IMR-90 (cell line): Measurements from ENCODE around the gene LTF. TPM values are rescaled to one million over a fixed set of nuclear protein-coding genes. Genes with fewer than 3 reads are reported as not detected.

Source experiments
- ATAC-seq: fragments of 200-7000 bp; cut with Tn5 transposase; 2 replicates; pipeline ENCODE4 v1.9.1; 2020; ENCODE audit warnings: low read depth, mild to moderate bottlenecking, moderate library complexity
- BruUV-seq: library from RNA; stranded (reverse); fragments of 400-500 nt; replicated peaks from 2 replicates; lab custom pipeline; 2021; lab: Mats Ljungman, UMichigan
- CTCF ChIA-PET: fragments of 300-600 bp; formaldehyde crosslinking; extraction: SDS; loops from one replicate; lab custom pipeline; 2021; ENCODE audit warnings: antibody characterized with exemption; lab: Yijun Ruan, JAX
- POLR2A ChIA-PET: fragments of 300-600 bp; sonication (Branson Sonifier 250); formaldehyde crosslinking; loops from one replicate; lab custom pipeline; 2022; ENCODE audit warnings: antibody characterized with exemption; ENCODE audit not compliant: unreplicated experiment; lab: Charles Lee
- DNase-seq: peaks from one replicate; pipeline ENCODE4 v3.0.0; 2013
- H2AFZ ChIP-seq: replicated peaks from 2 replicates; pipeline ENCODE3; 2013; ENCODE audit warnings: low read length, mild to moderate bottlenecking; ENCODE audit not compliant: poor library complexity
- H2AK5ac ChIP-seq: 2 replicates; pipeline ENCODE4 v1.6.1; 2013; ENCODE audit warnings: low read depth, low read length, inconsistent platforms
- H2AK9ac ChIP-seq: replicated peaks from 2 replicates; pipeline ENCODE3; 2013; ENCODE audit warnings: mild to moderate bottlenecking, low read depth, low read length, moderate library complexity; ENCODE audit not compliant: poor library complexity
- H2BK120ac ChIP-seq: 2 replicates; pipeline ENCODE4 v1.6.1; 2013; ENCODE audit warnings: low read depth, low read length, inconsistent platforms
- H2BK15ac ChIP-seq: 3 replicates; pipeline ENCODE4 v1.6.1; 2013; ENCODE audit warnings: low read depth, low read length, inconsistent platforms
- H2BK20ac ChIP-seq: 2 replicates; pipeline ENCODE4 v1.6.1; 2013; ENCODE audit warnings: low read depth, mild to moderate bottlenecking, inconsistent platforms, low read length, moderate library complexity
- H2BK5ac ChIP-seq: 2 replicates; pipeline ENCODE4 v1.6.1; 2013; ENCODE audit warnings: mild to moderate bottlenecking, low read depth, low read length, inconsistent platforms; ENCODE audit not compliant: poor library complexity, severe bottlenecking
- H3K14ac ChIP-seq: replicated peaks from 2 replicates; pipeline ENCODE4 v1.6.1; 2013; ENCODE audit warnings: low read depth, low read length, inconsistent platforms
- H3K18ac ChIP-seq: 2 replicates; pipeline ENCODE4 v1.6.1; 2013; ENCODE audit warnings: low read depth, low read length, control low read depth
- H3K23ac ChIP-seq: 2 replicates; pipeline ENCODE4 v1.6.1; 2013; ENCODE audit warnings: low read depth, low read length, inconsistent platforms
- H3K27ac ChIP-seq: 2 replicates; pipeline ENCODE4 v1.5.1; 2013; ENCODE audit warnings: mild to moderate bottlenecking, control low read depth, low read length; ENCODE audit not compliant: insufficient read depth
- H3K27me3 ChIP-seq: 2 replicates; pipeline ENCODE4 v1.6.1; 2013; ENCODE audit warnings: low read length; ENCODE audit not compliant: control insufficient read depth, insufficient read depth
- H3K36me3 ChIP-seq: 2 replicates; pipeline ENCODE4 v1.6.1; 2013; ENCODE audit warnings: low read length, mixed read lengths; ENCODE audit not compliant: control insufficient read depth, insufficient read depth
- H3K4ac ChIP-seq: 2 replicates; pipeline ENCODE4 v1.6.1; 2013; ENCODE audit warnings: low read depth, low read length, inconsistent platforms
- H3K4me1 ChIP-seq: 2 replicates; pipeline ENCODE4 v1.6.1; 2013; ENCODE audit warnings: low read length, mixed read lengths; ENCODE audit not compliant: control insufficient read depth, insufficient read depth
- H3K4me2 ChIP-seq: 2 replicates; pipeline ENCODE4 v1.6.1; 2013; ENCODE audit warnings: low read depth, mild to moderate bottlenecking, control low read depth, low read length, moderate library complexity
- H3K4me3 ChIP-seq: 2 replicates; pipeline ENCODE4 v1.5.1; 2013; ENCODE audit warnings: low read depth, mild to moderate bottlenecking, control low read depth, low read length, moderate library complexity; ENCODE audit not compliant: insufficient read depth
- H3K56ac ChIP-seq: 2 replicates; pipeline ENCODE4 v1.6.1; 2013; ENCODE audit warnings: low read length, inconsistent platforms; ENCODE audit not compliant: insufficient read depth; ENCODE audit errors: extremely low read depth
- H3K79me1 ChIP-seq, 2 experiments: 2 replicates each; pipeline ENCODE4 v1.6.1; 2013; ENCODE audit warnings: low read length in 2 of 2, inconsistent platforms in 1 of 2, low read depth in 1 of 2
- H3K9ac ChIP-seq: 2 replicates; pipeline ENCODE4 v1.6.1; 2013; ENCODE audit warnings: low read depth, low read length, control low read depth
- H3K9me1 ChIP-seq: 2 replicates; pipeline ENCODE4 v1.6.1; 2013; ENCODE audit warnings: low read length, inconsistent platforms; ENCODE audit not compliant: insufficient read depth
- H3K9me3 ChIP-seq: 2 replicates; pipeline ENCODE4 v1.6.1; 2013; ENCODE audit warnings: low read length; ENCODE audit not compliant: control insufficient read depth, insufficient read depth
- H4K20me1 ChIP-seq: 2 replicates; pipeline ENCODE4 v1.6.1; 2013; ENCODE audit warnings: low read length, inconsistent platforms; ENCODE audit not compliant: insufficient read depth
- H4K5ac ChIP-seq: 2 replicates; pipeline ENCODE4 v1.6.1; 2013; ENCODE audit warnings: mild to moderate bottlenecking, low read depth, low read length, control low read depth
- H4K8ac ChIP-seq, 2 experiments: 2 replicates each; pipeline ENCODE4 v1.6.1; 2013; ENCODE audit warnings: low read depth in 2 of 2, low read length in 2 of 2, control low read depth in 1 of 2, inconsistent platforms in 1 of 2
- H4K91ac ChIP-seq: 2 replicates; pipeline ENCODE4 v1.6.1; 2013; ENCODE audit warnings: low read depth, low read length, inconsistent platforms; ENCODE audit not compliant: insufficient read depth
- CEBPB ChIP-seq: IDR thresholded peaks from 2 replicates; pipeline ENCODE4 v1.6.1; 2012; ENCODE audit warnings: low read depth, low read length, improper control_type of control experiment
- CHD1 ChIP-seq: IDR thresholded peaks from 2 replicates; pipeline ENCODE4 v1.6.1; 2012; ENCODE audit warnings: low read depth, low read length, improper control_type of control experiment
- FOS ChIP-seq: fragments of 150-350 bp; IDR thresholded peaks from 2 replicates; pipeline ENCODE4 v1.6.1; 2016; ENCODE audit warnings: low read depth, low read length
- MAFK ChIP-seq: IDR thresholded peaks from 2 replicates; pipeline ENCODE4 v1.6.1; 2012; ENCODE audit warnings: low read depth, low read length, improper control_type of control experiment
- MAZ ChIP-seq: IDR thresholded peaks from 2 replicates; pipeline ENCODE4 v1.6.1; 2012; ENCODE audit warnings: low read depth, mild to moderate bottlenecking, low read length, improper control_type of control experiment, moderate library complexity, borderline replicate concordance
- NFE2L2 ChIP-seq: fragments of 150-350 bp; IDR thresholded peaks from 2 replicates; pipeline ENCODE4 v1.6.1; 2016; ENCODE audit warnings: low read depth, mild to moderate bottlenecking, low read length
- RAD21 ChIP-seq: IDR thresholded peaks from 2 replicates; pipeline ENCODE4 v1.6.1; 2012; ENCODE audit warnings: low read length, improper control_type of control experiment
- RCOR1 ChIP-seq: IDR thresholded peaks from 2 replicates; pipeline ENCODE4 v1.6.1; 2012; ENCODE audit warnings: mild to moderate bottlenecking, low read length, improper control_type of control experiment; ENCODE audit not compliant: insufficient replicate concordance
- RFX5 ChIP-seq: IDR thresholded peaks from 2 replicates; pipeline ENCODE4 v1.8.0; 2012; ENCODE audit warnings: low read depth, mild to moderate bottlenecking, low read length, moderate library complexity
- WGBS, 2 experiments: methylation state at CpG; one replicate each; pipeline versions ENCODE4 v1.1.5 to v1.1.7; 2013; ENCODE audit warnings: missing lambda C conversion rate in 2 of 2; ENCODE audit not compliant: insufficient read length in 1 of 2; ENCODE audit errors: extremely low coverage in 2 of 2; 5-methylcytosine and 5-hydroxymethylcytosine counted together
- dilution Hi-C: fragments of 300-500 bp; cut with HindIII; formaldehyde crosslinking; loops from one replicate; pipeline ENCODE4 v1.14.3; 2018; ENCODE audit warnings: low sequenced_read_pairs; ENCODE audit not compliant: unreplicated experiment
- in situ Hi-C: fragments of 300-500 bp; cut with MboI; formaldehyde crosslinking; loops from 3 replicates; pipeline ENCODE4 v1.14.3; 2019; ENCODE audit warnings: low sequenced_read_pairs, inconsistent platforms, mixed read lengths
- intact Hi-C: fragments of 100-400 bp; cut with micrococcal nuclease; formaldehyde crosslinking; loops from 2 replicates; pipeline ENCODE4 v1.10.0; 2022
- polyA plus RNA-seq, 3 experiments: library from polyadenylated mRNA; depleted of rRNA; stranded (reverse); fragments of >200 nt; gene quantifications; 2 replicates each; pipeline ENCODE4 v1.2.3, GENCODE V29; 2012; ENCODE audit warnings: low replicate concordance in 1 of 3
- total RNA-seq: library from RNA; depleted of rRNA; stranded (reverse); fragments of >200 nt; gene quantifications from 2 replicates; pipeline ENCODE4 v1.2.3, GENCODE V29; 2012
- TF ChIP-seq, protein P1 (sequence below): fragments of 150-350 bp; IDR thresholded peaks from 2 replicates; pipeline ENCODE4 v1.6.1; 2016; ENCODE audit warnings: low read depth, mild to moderate bottlenecking, low read length, moderate library complexity, borderline replicate concordance
- TF ChIP-seq, protein P2 (sequence below): fragments of 150-350 bp; IDR thresholded peaks from 2 replicates; pipeline ENCODE4 v1.6.1; 2017; ENCODE audit warnings: mild to moderate bottlenecking, antibody characterized with exemption, low read length, low read depth

LTF gene
- total and polyA plus RNA-seq, 2 of the 4 experiments (the other 2 are of a cell fraction), result not detected

DNA sequence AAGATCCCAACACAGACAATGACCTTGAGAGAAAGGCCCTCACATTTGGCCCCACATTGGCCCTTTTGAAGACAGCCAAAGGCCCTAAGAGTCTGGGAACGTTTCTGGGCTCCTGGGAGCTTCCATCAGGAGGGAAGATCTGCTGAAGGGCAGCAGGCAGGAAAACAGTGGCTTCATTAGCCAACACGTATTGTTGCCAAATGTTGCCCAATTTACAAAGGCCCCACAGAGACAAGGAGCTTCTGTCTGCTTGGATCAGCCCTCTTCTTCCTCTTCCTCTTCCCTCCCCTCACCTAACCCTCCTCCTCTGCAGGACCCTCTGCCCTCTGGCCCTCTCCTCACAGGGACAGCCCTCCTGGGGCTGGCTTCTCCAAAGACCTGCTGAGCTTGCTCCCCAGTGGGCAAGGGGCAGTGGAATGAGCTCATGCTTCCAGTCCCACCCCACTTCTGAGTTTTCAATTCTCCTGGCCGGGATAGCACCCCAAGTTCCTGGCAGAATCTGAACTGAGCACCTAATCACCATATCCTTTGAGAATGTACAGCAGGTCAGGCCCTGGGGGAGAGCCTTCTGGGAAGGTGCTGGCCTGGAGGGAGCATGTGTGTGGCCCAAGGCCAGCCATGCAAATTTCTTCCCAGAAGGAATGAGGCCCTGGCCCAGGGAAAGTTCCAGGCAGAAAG lies 5.1 kb upstream of the LTF start:
- Histone ChIP-seq H3K4me1 (no peaks in the 10 kb centered on the region), H3K9me1 (no peaks in the 10 kb centered on the region), H3K79me1 (no peaks in the 10 kb centered on the region), H2BK120ac (no peak overlapping the region), H3K9ac (no peak overlapping the region), H3K9me3 (peaks cover 4% of the 10 kb centered on the region; the same call in 1 of the 2 replicates), H3K4me3 (no peak overlapping the region), H3K4me2 (no peak overlapping the region), H3K27ac (no peak overlapping the region), H3K4ac (no peak overlapping the region), H2BK20ac (no peak overlapping the region), H3K23ac (no peak overlapping the region), H2BK15ac (no peak overlapping the region), H2AFZ (no peak overlapping the region), H2AK5ac (no peak overlapping the region), H4K20me1 (no peaks in the 10 kb centered on the region), H3K27me3 (peaks cover 68% of the 10 kb centered on the region), H4K91ac (no peak overlapping the region), H3K18ac (no peak overlapping the region), H3K56ac (no peak overlapping the region), H2BK5ac (no peak overlapping the region), H3K14ac (no peak overlapping the region), H2AK9ac (no peak overlapping the region), H3K36me3 (no peaks in the 10 kb centered on the region), H4K8ac (no peak overlapping the region), H4K5ac (no peak overlapping the region)
- intact Hi-C loops (no loop called here), dilution Hi-C loops (no loop called here), in situ Hi-C loops (no loop called here)
- POLR2A ChIA-PET, result no interaction called here
- ATAC-seq (no peak), DNase-seq (no peak)
- CTCF ChIA-PET, result interaction anchor here (0.6 kb wide), 2 partner anchors 648 to 1293 kb away, joined by 3 read pairs; no protein-coding TSS in a partner anchor
- no TSS peak for BruUV-seq
- 0% methylated on average over 1 of the region's 3 CpGs; no CpG with 5 or more reads in 1 of the 2 experiments for WGBS, 2 experiments
- no peak for TF ChIP-seq RAD21
- no peak for TF ChIP-seq MAZ
- TF ChIP-seq, protein P1, sequence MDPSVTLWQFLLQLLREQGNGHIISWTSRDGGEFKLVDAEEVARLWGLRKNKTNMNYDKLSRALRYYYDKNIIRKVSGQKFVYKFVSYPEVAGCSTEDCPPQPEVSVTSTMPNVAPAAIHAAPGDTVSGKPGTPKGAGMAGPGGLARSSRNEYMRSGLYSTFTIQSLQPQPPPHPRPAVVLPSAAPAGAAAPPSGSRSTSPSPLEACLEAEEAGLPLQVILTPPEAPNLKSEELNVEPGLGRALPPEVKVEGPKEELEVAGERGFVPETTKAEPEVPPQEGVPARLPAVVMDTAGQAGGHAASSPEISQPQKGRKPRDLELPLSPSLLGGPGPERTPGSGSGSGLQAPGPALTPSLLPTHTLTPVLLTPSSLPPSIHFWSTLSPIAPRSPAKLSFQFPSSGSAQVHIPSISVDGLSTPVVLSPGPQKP, result no peak
- TF ChIP-seq NFE2L2, result no peak
- no peak for TF ChIP-seq RCOR1
- TF ChIP-seq, protein P2, sequence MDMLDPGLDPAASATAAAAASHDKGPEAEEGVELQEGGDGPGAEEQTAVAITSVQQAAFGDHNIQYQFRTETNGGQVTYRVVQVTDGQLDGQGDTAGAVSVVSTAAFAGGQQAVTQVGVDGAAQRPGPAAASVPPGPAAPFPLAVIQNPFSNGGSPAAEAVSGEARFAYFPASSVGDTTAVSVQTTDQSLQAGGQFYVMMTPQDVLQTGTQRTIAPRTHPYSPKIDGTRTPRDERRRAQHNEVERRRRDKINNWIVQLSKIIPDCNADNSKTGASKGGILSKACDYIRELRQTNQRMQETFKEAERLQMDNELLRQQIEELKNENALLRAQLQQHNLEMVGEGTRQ, result no peak
- TF ChIP-seq CEBPB, result no peak
- no peak for TF ChIP-seq MAFK
- no peak for TF ChIP-seq CHD1
- no peak for TF ChIP-seq RFX5
- no peak for TF ChIP-seq FOS
